ENCODE data around the gene TRABD2B.

- TF ChIP-seq POLR2A (IDR thresholded peaks at IDR 0.05) = no peak
- no peak for TF ChIP-seq CTCF (IDR thresholded peaks at IDR 0.05 in 4 of 5, conservative IDR thresholded peaks at IDR 0.05 in 1 of 5)
These were observed 110.1 kb downstream of the TRABD2B start for GRCh38 chr1:47887060-47887459.
